ENCODE measurements around the gene HEATR5A.
"Not testable (repeated sequence)": the region's sequence is repeated elsewhere in the genome, so short reads cannot be mapped to it uniquely, and the experiment has no call there.

The HEATR5A gene

DNA sequence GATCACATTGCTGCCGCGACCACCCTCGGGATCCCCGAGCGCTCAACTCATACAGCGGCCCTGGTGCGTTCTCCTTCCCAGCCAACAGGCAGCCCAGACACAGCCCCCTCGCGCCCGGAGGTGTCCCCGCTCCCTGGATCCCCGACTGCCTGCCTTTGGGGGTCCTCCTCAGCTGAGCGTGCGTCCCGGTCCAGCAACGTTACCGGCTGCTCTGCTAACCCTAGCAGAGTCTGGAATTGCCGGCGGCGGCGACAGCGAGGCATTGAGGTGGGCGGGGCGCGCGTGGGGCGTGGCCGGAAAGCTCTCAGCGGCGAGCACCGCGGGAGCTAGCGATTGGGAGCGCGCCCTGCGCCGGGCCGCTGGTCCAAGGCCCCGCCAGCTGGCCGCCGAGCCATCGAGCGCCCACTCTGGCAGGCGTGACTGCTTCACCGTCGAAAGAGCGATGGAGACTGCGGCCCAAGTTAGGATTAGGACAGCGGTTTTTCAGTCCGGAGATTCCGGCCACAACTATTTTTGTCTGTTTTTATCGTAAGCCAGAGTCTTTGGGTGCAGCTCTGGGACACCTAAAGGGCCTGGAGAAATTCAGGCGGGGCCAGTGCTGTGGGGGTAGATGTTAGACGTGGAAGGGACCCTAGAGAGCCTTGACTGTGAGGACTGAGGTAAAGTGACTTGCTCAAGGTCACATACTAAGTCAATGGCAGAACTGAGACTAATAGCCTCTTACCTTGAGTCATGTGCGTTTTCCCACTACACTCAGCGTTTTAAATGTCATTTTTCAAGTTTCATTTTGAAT lies at the start of gene HEATR5A:
Gene HEATR5A, minus strand, starts transcription at position 232 of the 793 bp plus-strand sequence. CDS start 17,575 bp downstream, outside the sequence.
- Histone ChIP-seq H3K9me3 (ENCODE audit: low read length) (no peaks in the 10 kb centered on the region), H3K27me3 (ENCODE audit: control insufficient read depth in 1 of 2, insufficient read depth in 2 of 2, low read length in 2 of 2) (no peaks in the 10 kb centered on the region), H3K4me3 (ENCODE audit: low read depth in 1 of 2, low read length in 2 of 2) (peak within 1 kb of the TSS; percentile 88 to 98), H3K4me1 (ENCODE audit: insufficient read depth, low read length) (peaks cover 16% of the 10 kb centered on the region), H3K9ac (ENCODE audit: low read length) (peak within 1 kb of the TSS; percentile 28), H3K36me3 (ENCODE audit: insufficient read depth, low read length) (no peaks in the 10 kb centered on the region), H3K27ac (ENCODE audit: low read depth, low read length) (peak within 1 kb of the TSS; percentile 88)

DNA sequence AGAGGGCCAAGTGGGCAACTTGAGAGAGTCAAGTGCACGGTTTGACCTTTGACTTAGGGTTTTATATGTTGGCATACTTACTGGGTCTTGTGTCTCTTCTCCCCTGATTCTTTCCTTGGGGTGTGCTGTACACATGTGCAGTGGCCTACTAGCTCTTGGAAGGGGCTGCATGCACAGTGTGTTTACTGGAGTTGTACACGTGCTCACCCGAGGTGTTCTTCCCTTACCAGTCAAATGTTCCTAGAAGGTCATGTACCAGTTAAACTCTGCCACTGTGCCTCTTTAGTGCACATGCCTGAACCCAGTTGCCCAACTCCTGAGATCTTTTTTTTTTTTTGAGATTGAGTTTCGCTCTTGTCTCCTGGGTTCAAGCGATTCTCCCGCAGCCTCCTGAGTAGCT lies 46.2 kb upstream of the HEATR5A start:
- H3K36me3 ChIP-seq (ENCODE audit: insufficient read depth, low read length) = no peaks in the 10 kb centered on the region
- peaks cover 11% of the 10 kb centered on the region for H3K4me1 ChIP-seq (ENCODE audit: insufficient read depth, low read length)
- no peak overlapping the region for H3K4me3 ChIP-seq (ENCODE audit: low read depth in 1 of 2, low read length in 2 of 2)
- no peaks in the 10 kb centered on the region for H3K9me3 ChIP-seq (ENCODE audit: low read length)
- no peak overlapping the region for H3K27ac ChIP-seq (ENCODE audit: low read depth, low read length)
- no peak overlapping the region for H3K9ac ChIP-seq (ENCODE audit: low read length)
- H3K27me3 ChIP-seq (ENCODE audit: control insufficient read depth in 1 of 2, insufficient read depth in 2 of 2, low read length in 2 of 2) = no peaks in the 10 kb centered on the region

DNA sequence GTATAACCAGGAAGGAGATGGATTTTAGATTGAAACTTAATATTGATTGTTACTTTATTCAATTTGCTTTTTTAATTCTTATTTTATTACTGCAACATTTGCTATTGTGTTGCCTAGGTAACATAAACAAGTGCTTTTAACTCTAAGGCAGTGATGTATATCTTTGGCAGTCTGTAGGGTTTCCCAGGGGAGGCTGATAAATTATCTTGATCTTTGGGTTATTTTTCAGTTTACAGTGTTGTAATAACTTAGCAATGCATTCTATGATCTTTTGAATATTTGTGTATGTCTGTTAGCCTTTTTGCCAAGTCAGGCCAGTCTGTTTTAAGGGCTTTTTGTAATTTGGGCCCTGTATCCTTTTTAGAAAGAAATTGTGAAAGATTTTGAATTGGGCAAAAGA lies 44.8 kb upstream of the HEATR5A start:
- no peak overlapping the region for H3K4me3 ChIP-seq (ENCODE audit: low read depth in 1 of 2, low read length in 2 of 2)
- no peak overlapping the region for H3K9ac ChIP-seq (ENCODE audit: low read length)
- peaks cover 11% of the 10 kb centered on the region for H3K4me1 ChIP-seq (ENCODE audit: insufficient read depth, low read length)
- no peak overlapping the region for H3K27ac ChIP-seq (ENCODE audit: low read depth, low read length)
- H3K27me3 ChIP-seq (ENCODE audit: control insufficient read depth in 1 of 2, insufficient read depth in 2 of 2, low read length in 2 of 2) = no peaks in the 10 kb centered on the region
- no peaks in the 10 kb centered on the region for H3K9me3 ChIP-seq (ENCODE audit: low read length)
- no peaks in the 10 kb centered on the region for H3K36me3 ChIP-seq (ENCODE audit: insufficient read depth, low read length)

DNA sequence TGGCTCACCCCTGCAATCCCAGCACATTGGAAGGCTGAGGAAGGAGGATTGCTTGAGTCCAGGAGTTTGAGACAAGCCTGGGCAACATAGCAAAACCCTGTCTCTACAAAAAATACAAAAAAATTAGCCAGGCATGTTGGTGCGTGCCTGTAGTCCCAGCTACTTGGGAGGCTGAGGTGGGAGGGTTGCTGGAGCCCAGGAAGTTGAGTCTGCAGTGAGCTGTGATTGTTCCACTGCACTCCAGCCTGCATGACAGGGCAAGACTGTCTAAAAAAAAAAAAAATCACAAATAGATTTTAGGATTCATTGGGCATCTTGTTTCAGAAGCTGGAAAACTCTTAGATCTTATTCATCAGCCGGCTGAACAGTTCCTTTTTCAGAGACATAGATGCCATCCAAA lies 42.1 kb upstream of the HEATR5A start:
- H3K27ac ChIP-seq (ENCODE audit: low read depth, low read length); H3K9me3 ChIP-seq (ENCODE audit: low read length); H3K27me3 ChIP-seq (ENCODE audit: control insufficient read depth in 1 of 2, insufficient read depth in 2 of 2, low read length in 2 of 2); H3K4me3 ChIP-seq (ENCODE audit: low read depth in 1 of 2, low read length in 2 of 2); H3K9ac ChIP-seq (ENCODE audit: low read length); H3K36me3 ChIP-seq (ENCODE audit: insufficient read depth, low read length): not testable (repeated sequence)
- H3K4me1 ChIP-seq (ENCODE audit: insufficient read depth, low read length) = peaks cover 14% of the 10 kb centered on the region

DNA sequence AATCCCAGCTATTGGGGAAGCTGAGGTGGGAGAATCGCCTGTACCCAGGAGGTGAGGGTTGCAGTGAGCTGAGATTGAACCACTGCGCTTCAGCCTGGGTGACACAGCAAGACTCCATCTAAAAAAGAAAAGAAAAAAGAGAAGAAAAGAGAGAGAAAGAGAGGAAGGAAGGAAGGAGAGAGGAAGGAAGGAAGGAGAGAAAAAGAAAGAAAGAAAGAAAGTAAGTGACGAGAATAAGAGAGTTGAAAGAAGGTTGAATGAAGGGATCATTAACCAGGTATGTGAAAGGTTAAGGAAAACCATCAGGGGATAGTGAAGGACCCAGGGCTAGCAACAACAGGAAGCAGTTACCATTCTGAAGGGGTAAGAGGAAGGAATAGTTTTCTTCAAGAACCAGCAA lies 41.2 kb upstream of the HEATR5A start:
- Histone ChIP-seq H3K36me3 (ENCODE audit: insufficient read depth, low read length) (no peaks in the 10 kb centered on the region), H3K27ac (ENCODE audit: low read depth, low read length) (no peak overlapping the region), H3K9me3 (ENCODE audit: low read length) (no peaks in the 10 kb centered on the region), H3K4me1 (ENCODE audit: insufficient read depth, low read length) (peaks cover 14% of the 10 kb centered on the region), H3K27me3 (ENCODE audit: control insufficient read depth in 1 of 2, insufficient read depth in 2 of 2, low read length in 2 of 2) (no peaks in the 10 kb centered on the region), H3K9ac (ENCODE audit: low read length) (no peak overlapping the region), H3K4me3 (ENCODE audit: low read depth in 1 of 2, low read length in 2 of 2) (no peak overlapping the region)

DNA sequence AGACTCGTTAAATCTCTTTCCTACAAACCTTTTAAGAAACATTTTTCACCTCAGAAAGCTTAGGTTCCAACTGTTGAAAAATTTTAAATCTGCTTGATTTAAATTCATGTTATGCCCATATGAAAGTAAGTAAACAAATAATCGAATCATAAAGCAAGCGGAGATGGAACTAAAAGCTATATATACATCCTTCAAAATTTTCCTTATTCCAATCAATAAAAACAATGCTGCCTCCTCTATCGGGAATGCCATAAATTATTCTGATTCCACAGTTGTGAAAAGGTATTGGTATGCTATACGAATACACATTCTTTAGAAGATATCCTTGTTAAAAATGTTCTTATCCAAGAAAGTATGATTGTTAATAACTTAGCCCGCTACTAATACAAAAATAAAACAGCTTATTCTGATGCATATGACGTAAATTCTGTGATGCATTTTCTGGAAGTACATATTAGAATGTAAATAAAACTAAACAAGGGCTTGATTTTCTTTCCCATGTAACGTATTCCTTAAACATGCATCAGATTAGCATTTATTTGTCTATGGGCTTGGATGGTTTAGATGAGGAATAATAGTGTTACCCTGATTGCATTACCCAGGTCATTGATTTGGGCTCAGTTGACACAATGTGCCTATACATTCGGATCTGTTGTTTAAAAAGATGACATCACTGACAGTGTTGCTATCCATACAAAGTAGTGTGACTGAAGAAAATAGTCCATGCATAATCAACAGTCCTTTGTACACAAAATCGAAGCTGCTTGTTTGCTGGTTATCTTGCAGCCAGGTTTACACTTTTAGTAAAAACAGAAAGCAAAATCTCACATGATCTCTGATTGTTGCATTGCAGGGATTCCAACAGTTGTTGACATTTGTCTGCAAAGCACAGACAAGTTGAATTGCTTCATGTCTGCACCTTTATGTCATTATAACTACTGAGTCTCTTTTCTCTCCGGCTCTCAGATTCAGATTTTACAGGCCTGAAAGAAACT lies 37.6 kb upstream of the HEATR5A start:
- H3K27ac ChIP-seq (ENCODE audit: low read depth, low read length) = peak overlapping the region; percentile 36
- H3K9ac ChIP-seq (ENCODE audit: low read length) = no peak overlapping the region
- peaks cover 8% of the 10 kb centered on the region for H3K4me1 ChIP-seq (ENCODE audit: insufficient read depth, low read length)
- H3K36me3 ChIP-seq (ENCODE audit: insufficient read depth, low read length) = peaks cover 1% of the 10 kb centered on the region
- H3K27me3 ChIP-seq (ENCODE audit: control insufficient read depth in 1 of 2, insufficient read depth in 2 of 2, low read length in 2 of 2) = no peaks in the 10 kb centered on the region
- H3K4me3 ChIP-seq (ENCODE audit: low read depth in 1 of 2, low read length in 2 of 2) = peak overlapping the region; percentile 28 to 99
- H3K9me3 ChIP-seq (ENCODE audit: low read length) = no peaks in the 10 kb centered on the region

DNA sequence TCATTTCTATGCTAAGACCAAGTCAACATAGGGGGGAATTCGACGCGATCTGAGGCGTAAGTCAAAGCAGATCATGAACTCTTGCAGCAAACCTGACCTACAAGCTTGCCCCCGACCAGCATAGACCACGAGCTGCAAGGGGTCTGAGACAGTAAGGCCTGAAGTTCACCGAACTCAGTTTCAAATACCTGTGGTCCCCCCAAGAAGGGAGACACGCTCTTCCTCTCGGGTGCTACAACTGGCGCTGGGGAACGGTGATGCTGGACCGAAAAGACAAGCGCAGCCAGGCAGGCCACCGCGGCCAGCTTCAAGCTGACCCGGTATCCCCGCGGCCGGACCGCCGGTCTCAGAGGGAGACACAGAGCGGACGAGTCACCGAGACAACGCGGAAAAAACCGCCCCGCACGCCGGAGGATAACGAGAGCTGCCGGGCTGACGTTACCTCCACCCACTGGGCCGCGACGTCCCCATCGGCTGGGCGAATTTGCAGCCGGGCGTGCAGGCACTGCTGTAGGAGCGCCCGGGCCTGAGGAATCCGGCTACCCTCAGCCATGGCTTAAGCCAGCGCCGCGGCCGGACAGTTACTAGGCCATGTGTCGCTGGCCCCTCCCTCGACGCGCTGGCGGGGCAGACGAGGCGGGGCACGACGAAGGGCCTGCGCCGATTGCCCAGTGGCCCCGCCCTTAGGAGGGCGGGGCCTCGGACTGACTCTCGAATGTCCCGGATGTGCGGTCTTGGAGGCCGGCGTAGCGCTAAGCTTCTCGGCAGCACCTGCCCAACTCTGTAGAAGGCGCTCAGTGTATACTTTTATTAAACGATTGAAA lies 36.7 kb upstream of the HEATR5A start, which contains the start of gene DTD2:
Gene DTD2, minus strand, starts transcription at position 666 of the 824 bp plus-strand sequence. Its CDS starts 113 bp downstream, at position 553.
- H3K27ac ChIP-seq (ENCODE audit: low read depth, low read length) = peak within 1 kb of the TSS; percentile 69
- H3K27me3 ChIP-seq (ENCODE audit: control insufficient read depth in 1 of 2, insufficient read depth in 2 of 2, low read length in 2 of 2) = no peaks in the 10 kb centered on the region
- peak within 1 kb of the TSS; percentile 89 for H3K9ac ChIP-seq (ENCODE audit: low read length)
- H3K4me3 ChIP-seq (ENCODE audit: low read depth in 1 of 2, low read length in 2 of 2) = peak within 1 kb of the TSS; percentile 28 to 99
- peaks cover 8% of the 10 kb centered on the region for H3K4me1 ChIP-seq (ENCODE audit: insufficient read depth, low read length)
- no peaks in the 10 kb centered on the region for H3K9me3 ChIP-seq (ENCODE audit: low read length)
- peaks cover 9% of the 10 kb centered on the region for H3K36me3 ChIP-seq (ENCODE audit: insufficient read depth, low read length)

DNA sequence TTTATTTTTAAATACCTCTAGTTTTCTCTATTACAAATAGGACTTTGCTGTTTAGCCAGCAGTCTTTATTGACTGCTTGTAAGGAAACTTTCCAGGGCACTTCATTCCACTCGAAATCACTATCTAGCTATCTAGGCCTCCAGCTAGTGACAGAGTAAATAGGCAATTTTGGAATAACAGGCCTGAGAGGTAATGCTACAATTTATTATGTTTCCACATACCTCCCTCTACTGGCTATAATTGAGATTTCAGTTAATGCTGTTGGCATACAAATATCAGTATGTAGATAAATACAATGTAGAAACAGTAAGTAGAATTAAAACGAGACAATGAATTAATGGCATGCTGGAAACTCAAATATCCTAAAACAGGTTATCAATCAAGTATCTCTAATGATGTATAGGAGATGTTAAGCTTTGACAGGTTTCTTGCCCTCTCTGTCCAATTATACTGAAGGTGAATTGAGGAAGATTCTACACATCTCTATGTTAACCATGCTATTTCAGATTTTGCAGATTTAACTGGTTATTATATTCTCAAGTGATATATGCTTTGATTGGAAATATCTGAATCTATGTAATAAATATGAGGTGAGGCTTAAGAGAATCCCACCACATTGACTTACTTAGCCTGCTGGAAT lies 29.7 kb upstream of the HEATR5A start:
- Histone ChIP-seq H3K9ac (ENCODE audit: low read length) (no peak overlapping the region), H3K36me3 (ENCODE audit: insufficient read depth, low read length) (peaks cover 17% of the 10 kb centered on the region), H3K27me3 (ENCODE audit: control insufficient read depth in 1 of 2, insufficient read depth in 2 of 2, low read length in 2 of 2) (no peaks in the 10 kb centered on the region), H3K27ac (ENCODE audit: low read depth, low read length) (no peak overlapping the region), H3K4me1 (ENCODE audit: insufficient read depth, low read length) (peaks cover 5% of the 10 kb centered on the region), H3K4me3 (ENCODE audit: low read depth in 1 of 2, low read length in 2 of 2) (no peak overlapping the region), H3K9me3 (ENCODE audit: low read length) (no peaks in the 10 kb centered on the region)

DNA sequence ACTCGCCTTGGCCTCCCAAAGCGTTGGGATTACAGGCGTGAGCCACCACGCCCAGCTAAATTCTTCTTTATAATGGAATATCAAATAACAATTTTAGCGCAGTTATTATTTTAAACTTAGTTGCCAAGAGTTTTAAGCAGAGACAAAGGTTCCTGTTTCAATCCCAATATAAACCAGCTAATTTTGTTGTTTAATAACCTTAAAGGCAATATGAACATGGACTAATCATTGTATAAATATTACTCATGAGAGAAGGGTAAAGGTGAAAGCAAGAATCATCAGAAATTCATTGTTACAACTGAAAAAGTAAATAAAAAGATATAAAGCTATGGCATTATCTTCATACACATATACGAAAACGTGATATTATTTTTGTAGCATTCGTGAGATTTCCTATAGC lies 28.8 kb upstream of the HEATR5A start:
- Histone ChIP-seq H3K4me3 (ENCODE audit: low read depth in 1 of 2, low read length in 2 of 2) (no peak overlapping the region), H3K36me3 (ENCODE audit: insufficient read depth, low read length) (peaks cover 17% of the 10 kb centered on the region), H3K9ac (ENCODE audit: low read length) (no peak overlapping the region), H3K4me1 (ENCODE audit: insufficient read depth, low read length) (peaks cover 3% of the 10 kb centered on the region), H3K27me3 (ENCODE audit: control insufficient read depth in 1 of 2, insufficient read depth in 2 of 2, low read length in 2 of 2) (no peaks in the 10 kb centered on the region), H3K27ac (ENCODE audit: low read depth, low read length) (no peak overlapping the region), H3K9me3 (ENCODE audit: low read length) (no peaks in the 10 kb centered on the region)

DNA sequence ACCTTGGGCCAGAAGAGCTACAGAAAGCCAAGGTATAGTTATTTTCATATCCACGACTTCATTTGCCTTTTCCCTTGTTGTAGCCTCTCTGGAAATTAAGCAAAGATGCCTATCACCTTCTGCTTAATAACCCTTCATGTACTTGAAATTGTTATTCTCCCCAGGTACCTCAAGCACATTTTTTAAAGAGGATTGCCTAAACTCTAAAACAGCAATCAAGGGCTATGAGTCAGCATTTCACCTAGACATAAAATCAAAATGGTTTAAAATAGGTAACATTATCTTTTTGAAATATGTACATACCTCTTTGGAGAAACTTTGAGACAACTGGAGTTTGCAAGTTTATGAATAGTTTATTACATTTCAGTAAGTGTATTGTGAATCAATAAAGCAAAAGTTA lies 25.4 kb upstream of the HEATR5A start:
- no peak overlapping the region for H3K9ac ChIP-seq (ENCODE audit: low read length)
- no peaks in the 10 kb centered on the region for H3K4me1 ChIP-seq (ENCODE audit: insufficient read depth, low read length)
- H3K36me3 ChIP-seq (ENCODE audit: insufficient read depth, low read length) = peaks cover 5% of the 10 kb centered on the region
- H3K27me3 ChIP-seq (ENCODE audit: control insufficient read depth in 1 of 2, insufficient read depth in 2 of 2, low read length in 2 of 2) = no peaks in the 10 kb centered on the region
- H3K9me3 ChIP-seq (ENCODE audit: low read length) = no peaks in the 10 kb centered on the region
- H3K4me3 ChIP-seq (ENCODE audit: low read depth in 1 of 2, low read length in 2 of 2) = no peak overlapping the region
- no peak overlapping the region for H3K27ac ChIP-seq (ENCODE audit: low read depth, low read length)
